Measurements from ENCODE around the gene SYCP3. TPM values are rescaled to one million over a fixed set of nuclear protein-coding genes. Genes with fewer than 3 reads are reported as not detected.
"Not testable (repeated sequence)": the region's sequence is repeated elsewhere in the genome, so short reads cannot be mapped to it uniquely, and the experiment has no call there.

The SYCP3 gene
- total RNA-seq, 1 donor from 2014 or later: under 0.01 TPM

DNA sequence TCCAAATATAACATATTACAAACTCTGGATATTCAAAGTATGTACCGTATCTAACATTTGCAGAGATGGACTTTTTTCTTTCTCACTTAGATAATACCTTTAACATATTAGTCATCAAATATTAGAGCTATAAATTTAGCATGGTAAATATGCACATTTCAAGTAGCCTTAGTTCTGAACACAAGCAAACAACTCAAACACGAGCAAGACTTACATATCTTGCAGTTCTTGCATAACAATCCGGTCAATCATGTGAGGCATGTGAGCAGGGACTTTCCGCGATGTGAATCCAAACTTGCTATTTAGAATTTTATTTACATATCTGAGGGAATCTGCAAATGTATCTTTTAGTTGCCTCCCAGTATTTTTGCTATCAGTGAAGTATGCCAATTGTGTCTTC, 22.1 kb upstream of the SYCP3 start:
- no peak for DNase-seq (ENCODE audit: low read depth, low spot score)

DNA sequence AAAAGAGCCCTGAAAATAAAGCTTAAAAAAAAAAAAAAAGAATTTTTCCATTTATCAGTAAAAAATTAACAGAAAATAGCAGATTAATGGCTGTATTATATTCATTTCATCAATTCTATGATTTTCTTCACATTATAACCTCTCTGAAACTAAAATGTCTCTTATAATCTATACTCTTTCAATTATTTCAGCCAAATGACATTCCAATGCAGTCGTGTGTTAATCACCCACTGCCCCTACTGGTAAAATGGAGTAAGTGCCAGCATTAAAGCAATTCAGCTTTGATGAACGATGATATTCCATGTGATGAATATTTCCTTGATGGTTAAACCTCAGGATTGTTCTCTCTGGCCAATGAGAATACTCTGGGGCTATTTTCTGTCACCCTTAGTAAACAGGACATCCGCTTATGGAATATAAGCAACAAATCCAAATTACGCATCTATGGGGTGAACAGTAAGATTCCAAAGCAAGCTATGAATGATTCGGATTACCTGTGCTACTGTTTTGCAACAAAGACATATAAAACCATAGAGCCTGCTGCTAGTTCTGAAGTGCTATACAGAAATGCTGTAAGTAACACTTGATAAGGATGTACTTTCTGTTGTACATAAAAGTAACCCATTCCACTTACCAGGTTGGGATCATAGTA, 20.3 kb upstream of the SYCP3 start:
- no peak for DNase-seq (ENCODE audit: low read depth, low spot score)

DNA sequence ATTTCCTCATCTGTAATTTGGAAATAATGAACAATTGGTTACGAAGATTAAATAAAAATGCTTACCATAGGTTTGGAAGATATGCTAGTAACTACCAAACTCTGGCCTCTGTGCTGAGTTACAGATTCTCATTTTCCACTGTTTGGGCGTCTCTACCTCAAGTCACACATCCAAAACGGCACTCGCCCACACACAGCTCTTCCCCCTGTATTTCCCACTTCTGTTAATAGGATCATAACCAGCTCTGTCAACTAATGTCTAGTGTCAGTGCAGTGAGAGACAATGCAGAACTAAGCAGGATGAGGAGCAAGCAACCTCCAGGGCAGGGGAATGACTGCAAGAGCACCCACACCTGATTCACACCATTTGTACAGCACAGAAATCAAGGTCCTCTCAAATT, 10.9 kb upstream of the SYCP3 start:
- DNase-seq (ENCODE audit: low read depth, low spot score): no peak

DNA sequence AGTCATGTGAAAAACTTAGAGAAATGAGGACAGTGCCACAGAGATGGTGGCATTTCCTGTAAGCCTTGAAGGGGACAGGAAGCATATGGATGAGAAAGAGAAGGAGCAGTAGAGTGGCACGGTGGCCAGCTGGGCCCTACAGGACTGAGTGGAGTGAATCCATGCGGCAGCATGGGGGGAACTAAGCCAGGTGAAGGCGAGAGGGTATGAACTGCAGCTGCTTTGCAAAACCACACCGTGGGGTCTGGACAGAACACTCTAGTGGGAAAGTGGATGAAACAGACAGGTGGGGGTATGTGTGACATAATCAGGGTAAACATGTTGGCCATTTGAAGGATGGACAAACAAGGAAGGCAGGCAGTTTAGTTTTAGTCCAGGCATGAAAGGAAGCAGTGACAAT, 10.4 kb upstream of the SYCP3 start:
- DNase-seq (ENCODE audit: low read depth, low spot score): no peak

DNA sequence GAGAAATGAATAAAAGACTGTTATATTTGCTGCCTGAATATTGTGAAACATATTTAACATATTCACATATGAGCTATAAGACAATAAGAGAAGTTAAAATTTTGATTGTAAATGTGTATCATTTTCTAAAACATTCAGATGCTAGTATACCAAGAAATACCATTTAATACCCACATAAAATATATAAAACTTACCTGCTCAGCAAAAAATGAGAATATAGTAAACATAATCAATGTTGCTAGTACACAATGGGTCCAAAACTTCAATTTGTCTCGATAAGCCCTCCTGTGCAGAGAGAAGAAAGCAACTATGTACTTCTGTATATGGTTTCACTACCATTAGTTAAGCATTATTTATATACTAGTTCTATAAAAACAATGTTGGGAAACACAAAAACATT, 9.6 kb upstream of the SYCP3 start:
- no peak for DNase-seq (ENCODE audit: low read depth, low spot score)

DNA sequence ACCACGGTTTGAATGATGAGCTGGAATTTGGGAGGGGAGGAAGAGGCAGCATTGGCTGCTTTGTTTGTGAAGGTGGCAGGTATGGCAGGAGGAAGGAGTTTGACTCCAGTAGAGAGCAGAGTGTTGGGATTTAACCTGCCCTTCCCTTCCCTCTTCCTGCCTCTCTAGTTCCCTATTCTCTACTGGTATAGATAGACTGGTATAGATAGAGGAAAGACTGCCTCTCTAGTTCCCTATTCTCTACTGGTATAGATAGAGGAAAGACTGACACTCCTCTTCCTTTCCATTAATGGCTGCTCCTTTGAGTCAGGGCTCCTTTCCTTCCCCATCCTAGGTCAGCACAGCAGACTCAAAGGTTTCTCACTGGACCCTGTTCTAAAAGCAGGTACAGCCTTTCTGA, 8.4 kb upstream of the SYCP3 start:
- no peak for DNase-seq (ENCODE audit: low read depth, low spot score)

DNA sequence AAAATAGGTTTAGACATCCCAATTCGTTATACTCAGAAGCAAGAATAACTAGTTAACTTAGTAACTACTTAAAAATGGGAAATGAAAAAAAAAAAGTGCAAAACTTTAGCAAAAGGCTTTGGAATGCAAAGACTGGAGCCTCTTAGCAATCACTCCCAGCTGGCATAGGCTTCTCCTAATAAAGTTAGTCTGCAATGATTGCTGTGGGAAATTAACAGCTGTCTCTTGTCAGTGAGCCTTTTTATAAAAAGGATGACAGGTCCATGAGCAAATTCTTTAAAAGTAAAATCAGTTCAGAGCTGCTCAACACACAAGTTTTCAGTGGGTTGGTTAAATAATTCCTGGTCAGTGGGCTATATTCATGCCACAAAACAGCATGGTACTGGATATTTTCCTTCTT, 7.4 kb upstream of the SYCP3 start:
- no peak for DNase-seq (ENCODE audit: low read depth, low spot score)

DNA sequence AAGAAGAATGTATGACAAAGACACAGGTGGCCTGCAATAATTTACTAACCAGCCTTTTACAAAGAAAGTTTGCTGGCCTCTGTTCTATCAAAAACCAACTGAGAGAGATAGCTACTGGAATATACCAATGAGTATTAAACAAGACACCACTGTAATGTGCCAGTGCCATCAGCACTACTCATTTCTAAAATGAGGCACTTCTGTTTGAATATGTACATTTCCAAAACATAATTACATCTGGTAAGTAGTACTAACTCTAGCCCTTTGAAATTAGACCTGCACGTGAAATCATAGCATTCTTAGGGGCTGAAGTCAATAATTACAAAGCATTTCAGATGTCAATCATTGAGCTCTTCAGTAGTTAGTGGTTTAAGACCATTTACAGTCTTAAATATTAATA, 6.9 kb upstream of the SYCP3 start:
- no peak for DNase-seq (ENCODE audit: low read depth, low spot score)

DNA sequence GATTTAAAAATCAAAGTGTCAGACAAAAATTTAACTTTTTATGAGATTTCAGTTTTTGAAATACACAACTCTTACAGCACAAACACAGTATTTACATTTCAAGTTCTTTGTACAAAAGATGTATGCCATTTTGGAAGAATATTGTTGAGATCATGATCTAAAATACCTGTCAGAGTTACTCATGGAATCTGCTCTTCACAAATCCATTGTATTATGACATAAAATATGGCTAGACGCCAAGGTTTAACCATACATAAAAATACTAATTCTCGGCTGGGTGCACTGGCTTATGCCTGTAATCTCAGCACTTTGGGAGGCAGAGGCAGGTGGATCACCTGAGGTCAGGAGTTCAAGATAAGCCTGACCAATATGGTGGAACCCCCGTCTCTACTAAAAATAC, 6.2 kb upstream of the SYCP3 start:
- DNase-seq (ENCODE audit: low read depth, low spot score): no peak

DNA sequence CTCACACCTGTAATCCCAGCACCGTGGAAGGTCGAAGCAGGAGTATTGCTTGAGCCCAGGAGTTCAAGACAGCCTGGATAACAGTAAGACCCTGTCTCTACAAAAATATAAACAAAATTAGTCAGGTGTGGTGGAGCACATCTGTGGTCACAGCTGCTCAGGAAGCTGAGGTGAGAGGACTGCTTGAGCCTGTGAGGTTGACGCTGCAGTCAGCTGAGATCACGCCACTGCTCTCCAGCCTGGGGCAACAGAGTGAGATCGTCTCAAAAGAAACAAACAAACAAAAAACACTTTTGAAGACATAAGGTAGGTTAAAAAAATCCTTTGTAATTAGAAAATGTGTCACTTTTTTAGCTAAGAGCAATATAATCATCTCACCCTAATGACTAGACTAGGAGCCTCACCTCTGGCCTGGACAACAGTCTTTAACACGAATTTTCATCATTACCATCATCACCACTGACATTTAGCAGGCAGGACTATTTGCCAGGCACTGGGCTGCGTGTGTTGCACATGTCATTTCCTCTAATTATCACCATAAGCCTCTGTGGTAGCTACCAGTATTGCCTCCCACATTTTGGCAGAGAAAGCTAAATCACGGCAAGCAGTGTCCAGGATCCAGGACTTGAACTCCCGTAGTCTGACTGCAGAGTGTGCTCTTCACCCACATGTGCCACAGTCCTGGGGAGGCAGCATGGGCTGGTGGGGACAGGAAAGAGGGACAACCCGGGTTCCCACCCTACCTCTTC, 4.6 kb upstream of the SYCP3 start:
- DNase-seq (ENCODE audit: low read depth, low spot score): no peak

DNA sequence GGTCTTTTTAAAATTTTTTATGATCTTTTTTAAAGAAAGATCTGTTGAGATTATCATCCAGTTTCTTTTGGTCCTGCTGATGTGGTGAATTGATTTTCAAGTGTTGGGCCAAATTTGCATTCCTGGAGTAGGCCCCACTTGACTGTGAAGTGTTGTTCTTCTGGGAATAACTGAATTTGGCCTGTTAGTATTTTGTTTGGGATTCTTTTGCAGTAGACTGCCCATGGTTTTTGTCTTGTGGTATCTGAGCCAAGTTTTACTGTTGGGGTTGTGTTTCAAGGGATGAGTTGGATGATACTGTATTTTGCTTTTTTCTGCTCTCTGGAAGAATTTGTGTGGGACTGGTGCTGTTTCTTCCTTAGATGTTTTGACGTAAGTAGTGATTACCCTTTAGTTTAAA, 4.0 kb upstream of the SYCP3 start:
- no peak for DNase-seq (ENCODE audit: low read depth, low spot score)

DNA sequence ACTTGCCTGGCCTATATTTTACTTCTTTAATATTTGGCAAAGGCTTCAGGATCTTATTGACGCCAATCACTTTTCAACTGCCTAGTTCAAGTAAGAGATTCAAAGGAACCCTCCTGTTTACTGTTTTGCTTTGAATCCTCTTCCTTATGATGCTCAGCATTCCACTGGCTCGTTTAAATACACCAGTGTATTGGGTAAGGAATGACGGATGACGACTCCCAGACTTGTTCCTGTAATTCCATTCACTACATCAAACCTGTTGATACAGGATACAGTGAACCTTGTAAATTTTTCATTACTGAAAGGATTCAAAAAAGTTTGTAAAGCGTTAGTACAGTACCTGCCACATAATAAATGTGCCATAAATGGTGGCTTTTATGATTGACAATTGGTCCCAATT, 1.7 kb upstream of the SYCP3 start:
- DNase-seq (ENCODE audit: low read depth, low spot score): no peak

DNA sequence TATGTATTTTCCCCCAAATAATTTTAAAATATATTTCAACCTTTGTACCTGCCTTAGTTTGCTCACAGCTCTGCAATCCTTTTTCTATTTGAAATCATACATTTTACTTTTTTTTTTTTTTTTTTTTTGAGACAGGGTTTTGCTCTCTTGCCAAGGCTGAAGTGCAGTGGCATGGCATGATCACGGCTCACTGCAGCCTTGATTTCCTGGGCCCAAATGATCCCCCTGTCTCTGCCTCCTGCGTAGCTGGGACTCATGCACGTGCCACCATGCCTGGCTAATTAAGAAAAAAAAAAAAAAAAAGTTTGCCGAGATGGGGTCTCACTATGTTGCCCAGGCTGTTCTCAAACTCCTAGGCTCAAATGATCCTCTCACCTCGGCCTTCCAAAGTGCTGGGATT, 1.3 kb upstream of the SYCP3 start:
- DNase-seq (ENCODE audit: low read depth, low spot score): no peak

DNA sequence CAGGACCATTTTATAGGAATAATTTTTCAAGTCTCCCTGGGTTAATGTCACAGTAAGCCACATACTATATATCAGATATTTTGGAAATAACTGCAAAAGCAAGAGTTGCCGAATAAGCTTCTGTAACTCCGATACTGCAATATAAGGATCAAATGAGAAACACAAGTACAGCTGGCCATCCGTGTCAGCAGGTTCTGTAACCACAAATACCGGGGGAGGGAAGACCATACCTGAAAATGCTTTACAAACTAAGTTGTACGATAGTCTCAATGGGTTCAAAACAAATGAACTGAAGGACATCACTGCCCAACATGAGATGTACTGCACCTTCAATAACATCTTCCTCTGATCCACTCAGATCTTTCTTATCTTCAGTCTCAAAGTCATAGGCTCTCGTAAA, 1.8 kb downstream of the SYCP3 start:
- no peak for DNase-seq (ENCODE audit: low read depth, low spot score)

DNA sequence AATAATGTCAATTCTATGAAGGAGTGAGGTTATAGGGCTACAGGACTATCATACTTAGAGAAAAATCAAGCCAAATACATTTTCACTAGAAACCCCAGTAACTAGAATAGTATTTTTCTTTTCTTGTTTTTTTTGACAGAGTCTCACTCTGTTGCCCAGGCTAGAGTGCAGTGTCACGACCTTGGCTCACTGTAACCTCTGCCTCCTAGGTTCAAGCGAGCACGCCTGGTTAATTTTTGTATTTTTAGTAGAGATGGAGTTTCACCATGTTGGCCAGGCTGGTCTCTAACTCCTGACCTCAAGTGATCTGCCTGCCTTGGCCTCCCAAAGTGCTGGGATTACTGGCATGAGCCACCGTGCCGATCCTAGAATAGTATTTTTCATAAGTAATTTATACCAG, 4.8 kb downstream of the SYCP3 start:
- not testable (repeated sequence) for DNase-seq (ENCODE audit: low read depth, low spot score)

DNA sequence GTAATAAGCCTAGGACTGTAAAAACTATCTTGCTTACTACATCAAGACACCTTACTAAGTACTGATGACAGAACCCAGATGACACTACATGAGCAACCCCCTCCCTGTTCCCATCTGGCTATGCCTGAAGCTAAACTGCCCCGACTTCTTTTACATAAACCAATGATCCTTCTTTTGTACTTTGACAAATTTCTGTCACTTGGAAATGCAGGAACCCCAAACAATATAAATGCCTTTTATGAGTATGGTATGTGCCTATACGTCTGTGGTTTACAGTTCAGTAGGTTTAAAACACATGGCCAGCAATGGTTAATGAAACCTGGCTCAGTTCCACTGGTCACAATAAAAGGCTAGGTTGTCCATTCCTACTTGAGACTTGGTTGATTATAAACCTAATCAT, 6.1 kb downstream of the SYCP3 start:
- no peak for DNase-seq (ENCODE audit: low read depth, low spot score)

DNA sequence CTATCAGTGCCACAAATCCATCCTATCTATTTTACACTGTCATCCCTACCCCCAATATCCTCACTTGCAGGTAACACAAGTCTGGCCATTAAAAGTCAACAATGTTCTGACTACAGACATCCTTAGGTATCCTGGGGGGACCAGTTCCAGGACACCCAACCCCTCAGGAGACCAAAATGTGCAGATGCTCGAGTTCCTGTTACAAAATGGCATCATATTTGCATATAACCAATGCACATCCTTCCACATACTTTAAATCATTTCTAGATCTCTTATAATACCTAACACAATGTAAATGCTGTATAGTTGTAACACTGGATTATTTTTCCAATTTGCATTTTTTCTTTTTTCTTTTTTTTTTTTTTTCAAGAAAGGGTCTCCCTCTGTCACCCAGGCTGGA, 6.9 kb downstream of the SYCP3 start:
- no peak for DNase-seq (ENCODE audit: low read depth, low spot score)

DNA sequence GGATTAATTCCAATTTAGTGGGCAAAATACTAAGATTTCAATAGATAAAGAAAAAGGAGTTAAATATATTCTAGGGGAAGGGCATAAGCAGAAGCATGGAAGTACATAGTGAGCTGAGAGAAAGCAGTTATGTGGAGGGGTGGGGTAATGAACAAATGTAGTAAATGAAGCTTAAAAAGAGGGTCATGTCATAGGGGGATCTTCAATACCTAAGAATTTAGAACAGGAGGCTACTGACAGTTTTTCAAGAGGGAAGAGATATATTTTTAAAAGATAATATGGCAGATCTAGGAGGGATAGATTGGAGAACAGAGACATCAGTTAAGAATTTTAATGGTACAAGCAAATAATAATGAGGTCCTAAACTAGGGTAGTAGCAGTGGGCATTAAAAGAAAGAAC, 9.4 kb downstream of the SYCP3 start:
- DNase-seq (ENCODE audit: low read depth, low spot score): no peak

DNA sequence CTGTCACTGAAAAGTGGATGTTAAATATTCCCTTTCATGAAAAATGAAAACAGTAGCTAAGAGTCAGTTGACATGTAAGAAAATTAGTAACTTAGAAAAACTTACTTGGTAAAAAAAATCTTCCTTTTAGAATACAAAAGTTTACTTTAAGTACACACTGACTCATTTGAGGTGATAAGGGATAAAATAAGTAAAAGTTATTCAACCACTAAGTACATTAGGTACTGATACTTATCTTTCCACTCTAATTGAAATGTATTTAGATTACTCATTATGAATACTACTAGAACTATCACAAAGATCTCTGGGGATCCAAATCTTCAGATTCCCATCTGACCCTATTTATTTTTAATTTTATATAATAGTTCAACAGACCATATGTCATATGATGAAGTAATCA, 12.2 kb downstream of the SYCP3 start:
- DNase-seq (ENCODE audit: low read depth, low spot score): no peak

DNA sequence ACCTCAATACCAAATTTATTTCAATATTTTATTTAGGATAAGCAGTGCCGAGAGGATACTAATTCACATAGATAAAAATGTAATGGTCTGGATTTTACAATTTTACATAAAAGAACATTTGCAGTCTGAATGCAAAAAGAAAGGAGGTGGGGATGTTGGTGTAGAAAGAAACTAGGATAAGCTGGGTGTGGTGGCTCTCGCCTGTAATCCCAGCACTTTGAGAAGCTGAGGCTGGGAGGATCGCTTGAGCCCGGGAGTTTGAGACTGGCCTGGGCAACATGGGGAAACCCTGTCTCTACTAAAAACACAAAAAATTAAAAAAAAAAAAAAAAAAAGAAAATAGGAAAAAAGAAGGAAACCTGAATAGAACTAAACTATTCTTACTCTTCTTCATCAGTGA, 16.9 kb downstream of the SYCP3 start:
- DNase-seq (ENCODE audit: low read depth, low spot score): no peak

DNA sequence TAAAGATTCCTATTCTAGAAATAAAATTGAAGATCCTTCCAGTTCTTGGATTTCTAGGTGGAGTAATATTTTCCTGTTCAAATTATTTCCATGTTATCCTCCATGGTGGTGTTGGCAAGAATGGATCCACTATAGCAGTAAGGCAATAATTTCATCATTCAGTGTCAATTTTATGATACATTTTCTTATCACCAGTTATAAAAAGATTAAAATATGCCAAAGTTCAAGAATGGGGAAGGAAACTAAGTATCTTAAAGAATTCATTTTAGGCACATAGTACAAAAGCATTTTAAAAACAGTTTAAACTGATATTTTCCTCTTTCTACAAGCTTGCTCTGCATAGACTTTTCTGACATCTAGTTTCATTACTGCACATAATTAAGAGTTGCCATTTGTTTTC, 19.1 kb downstream of the SYCP3 start:
- no peak for DNase-seq (ENCODE audit: low read depth, low spot score)

DNA sequence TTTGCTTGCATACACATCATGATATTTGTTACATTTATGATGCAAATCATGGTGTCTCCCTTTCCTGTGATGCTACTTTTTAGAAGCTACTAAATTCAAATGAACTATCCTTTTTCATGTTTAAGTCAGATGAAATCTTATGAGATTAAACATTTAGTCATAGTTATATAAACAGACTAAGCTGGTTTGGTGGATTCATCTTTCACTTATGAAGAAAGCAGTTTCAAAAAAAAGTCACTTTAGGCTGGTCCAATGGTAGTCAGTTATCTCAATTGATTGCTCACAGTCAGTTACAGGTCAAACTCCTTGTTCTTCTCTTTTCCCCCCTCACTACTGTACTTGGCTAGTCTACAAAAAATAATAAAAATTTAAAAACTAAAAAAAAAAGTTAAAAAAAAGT, 19.7 kb downstream of the SYCP3 start:
- DNase-seq (ENCODE audit: low read depth, low spot score): no peak

DNA sequence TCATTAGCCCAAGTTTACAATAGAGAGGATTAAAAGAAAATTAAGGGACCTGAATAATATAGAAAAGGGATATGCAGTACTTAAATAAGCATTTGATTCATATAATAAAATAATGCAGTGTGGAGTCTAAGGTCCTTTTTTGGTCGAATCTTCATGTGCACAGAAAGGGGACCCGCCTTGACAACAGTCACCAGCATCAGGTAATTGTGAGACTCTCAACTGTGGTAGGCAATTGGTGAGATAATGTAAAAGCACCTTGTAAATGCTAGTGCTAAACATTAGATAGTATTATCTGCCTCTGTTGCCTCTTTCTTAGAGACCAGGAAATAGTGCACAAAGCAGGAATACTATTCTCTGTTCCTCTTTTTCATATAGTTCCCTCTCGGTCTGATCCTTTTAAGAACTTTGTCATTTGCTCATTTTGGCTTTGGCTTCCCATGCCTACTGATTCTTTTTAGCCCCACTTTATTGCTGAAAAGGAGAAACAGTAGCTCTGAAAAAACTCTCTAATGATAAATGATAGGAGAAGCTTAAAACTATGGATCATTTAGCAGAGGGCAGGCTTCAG, 24.3 kb downstream of the SYCP3 start:
- DNase-seq (ENCODE audit: low read depth, low spot score): no peak

All from pulmonary artery endothelial cell (primary cell).